Fibroblast of mammary gland (primary cell): Measurements from ENCODE around the gene MASTL.

Experiments used
- DNase-seq: peaks from one replicate; pipeline ENCODE4 v3.0.0-alpha.2; 2010; ENCODE audit warnings: low read depth
- H3K4me3 ChIP-seq: 2 replicates; pipeline ENCODE4 v1.5.1; 2011; ENCODE audit warnings: low read depth, mild to moderate bottlenecking, low read length, moderate library complexity; ENCODE audit not compliant: control insufficient read depth
- CTCF ChIP-seq: conservative IDR thresholded peaks from 2 replicates; pipeline ENCODE4 v1.5.1; 2011; ENCODE audit warnings: low read depth, low read length, inconsistent platforms; ENCODE audit not compliant: control insufficient read depth, insufficient read depth

Gene MASTL

GRCh38 chr10:27235706-27236105, 80.6 kb downstream of the MASTL start:
- DNase-seq = no peak
- TF ChIP-seq CTCF = no peak
- H3K4me3 ChIP-seq = no peak overlapping the region
